Lower leg skin (tissue), 4 donors: Measurements from ENCODE around the gene RNLS. TPM values are rescaled to one million over a fixed set of nuclear protein-coding genes. Genes with fewer than 3 reads are reported as not detected.
"Not testable (repeated sequence)": the region's sequence is repeated elsewhere in the genome, so short reads cannot be mapped to it uniquely, and the experiment has no call there.

Experiments
- DNase-seq, 2 donors: peaks; one replicate each; pipeline ENCODE4 v3.0.0-alpha.2; 2019; ENCODE audit warnings: low spot score in 2 of 2
- H3K4me3 ChIP-seq: fragments of 200-600 bp; sonication (generic); 2 replicates; pipeline ENCODE4 v1.5.1; 2017; ENCODE audit warnings: mild to moderate bottlenecking, low read depth; ENCODE audit not compliant: poor library complexity, severe bottlenecking
- CTCF ChIP-seq, 3 donors: fragments of 450-650 bp; IDR thresholded peaks; one replicate each; pipeline ENCODE4 v1.5.1; 2016; ENCODE audit warnings: antibody characterized with exemption in 3 of 3, mild to moderate bottlenecking in 3 of 3, moderate library complexity in 2 of 3
- POLR2A ChIP-seq, 2 donors: fragments of 450-650 bp; IDR thresholded peaks; one replicate each; pipeline ENCODE4 v1.6.1; 2016 to 2017; ENCODE audit warnings: antibody characterized with exemption in 2 of 2, mild to moderate bottlenecking in 1 of 2, moderate library complexity in 1 of 2
- WGBS, 2 donors: methylation state at CpG; one replicate each; pipeline ENCODE4 v1.1.5; 2018; 5-methylcytosine and 5-hydroxymethylcytosine counted together
- intact Hi-C: fragments of 100-400 bp; cut with DNase I; formaldehyde crosslinking; loops from one replicate; pipeline ENCODE4 v1.15.0; 2023; ENCODE audit warnings: low total_unique reads
- total RNA-seq, 4 donors: library from RNA; depleted of rRNA; stranded (reverse); fragments of >200 nt; gene quantifications; one replicate each; pipeline ENCODE4 v1.1.0, GENCODE V29; 2016

Gene RNLS
- total RNA-seq, 4 donors from 2014 or later: 6.8 to 18.3 (median 10.9) TPM

GRCh38 chr10:88311264-88311663, 271.9 kb downstream of the RNLS start:
- intact Hi-C loops: no loop called here
- no peak for DNase-seq
- H3K4me3 ChIP-seq: no peak overlapping the region
- TF ChIP-seq POLR2A (IDR thresholded peaks at IDR 0.05): no peak
- TF ChIP-seq CTCF (IDR thresholded peaks at IDR 0.05): no peak
- WGBS, 2 donors: 77 to 84% methylated on average over 1 of the region's 1 CpG

GRCh38 chr10:88309365-88309764, 273.8 kb downstream of the RNLS start:
- intact Hi-C loops: no loop called here
- WGBS, 2 donors: 93 to 94% methylated on average over 3 of the region's 3 CpGs
- no peak for TF ChIP-seq CTCF (IDR thresholded peaks at IDR 0.05)
- TF ChIP-seq POLR2A (IDR thresholded peaks at IDR 0.05): no peak
- DNase-seq: no peak
- H3K4me3 ChIP-seq: no peak overlapping the region

GRCh38 chr10:88308361-88308760, 274.8 kb downstream of the RNLS start:
- DNase-seq, H3K4me3 ChIP-seq, intact Hi-C loops: not testable (repeated sequence)
- WGBS, 2 donors: 89 to 95% methylated on average over 2 of the region's 2 CpGs

- no peak overlapping the region for H3K4me3 ChIP-seq
- TF ChIP-seq POLR2A (IDR thresholded peaks at IDR 0.05): no peak
- no peak for TF ChIP-seq CTCF (IDR thresholded peaks at IDR 0.05)
- DNase-seq: no peak
- intact Hi-C loops: no loop called here
Measured at GRCh38 chr10:88299787-88300186, 283.3 kb downstream of the RNLS start.

GRCh38 chr10:88297103-88297502, 286.0 kb downstream of the RNLS start:
- intact Hi-C loops: no loop called here
- H3K4me3 ChIP-seq: no peak overlapping the region
- DNase-seq: no peak
- no peak for TF ChIP-seq POLR2A (IDR thresholded peaks at IDR 0.05)
- TF ChIP-seq CTCF (IDR thresholded peaks at IDR 0.05): no peak
- 86 to 92% methylated on average over 3 of the region's 3 CpGs for WGBS, 2 donors

GRCh38 chr10:88293651-88294230, 289.4 kb downstream of the RNLS start:
- no peak for DNase-seq
- intact Hi-C loops: no loop called here
- 88 to 90% methylated on average over 3 of the region's 3 CpGs for WGBS, 2 donors
- no peak for TF ChIP-seq POLR2A (IDR thresholded peaks at IDR 0.05)
- TF ChIP-seq CTCF (IDR thresholded peaks at IDR 0.05): no peak
- no peak overlapping the region for H3K4me3 ChIP-seq
